ENCODE measurements around the gene PFN2.

DNA sequence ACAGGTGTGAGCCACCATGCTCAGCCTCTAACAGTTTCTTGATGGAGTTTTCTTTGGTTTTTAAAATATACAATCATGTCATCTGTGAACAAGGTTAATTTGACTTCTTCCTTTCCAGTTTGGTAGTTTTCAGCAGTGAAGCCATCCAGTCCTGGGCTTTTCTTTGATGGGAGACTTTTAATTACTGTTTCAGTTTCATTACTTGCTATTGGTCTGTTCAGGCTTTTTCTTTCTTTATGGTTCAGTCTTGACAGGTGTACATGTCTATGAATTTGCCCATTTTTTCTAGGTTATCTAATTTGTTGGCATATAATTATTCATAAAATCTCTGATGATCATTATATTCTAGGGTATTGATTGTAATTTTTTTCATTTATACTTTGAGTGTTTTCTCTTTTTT lies 36.8 kb downstream of the PFN2 start:
- TF ChIP-seq POLR2A (IDR thresholded peaks at IDR 0.05): no peak
- TF ChIP-seq, protein P1, sequence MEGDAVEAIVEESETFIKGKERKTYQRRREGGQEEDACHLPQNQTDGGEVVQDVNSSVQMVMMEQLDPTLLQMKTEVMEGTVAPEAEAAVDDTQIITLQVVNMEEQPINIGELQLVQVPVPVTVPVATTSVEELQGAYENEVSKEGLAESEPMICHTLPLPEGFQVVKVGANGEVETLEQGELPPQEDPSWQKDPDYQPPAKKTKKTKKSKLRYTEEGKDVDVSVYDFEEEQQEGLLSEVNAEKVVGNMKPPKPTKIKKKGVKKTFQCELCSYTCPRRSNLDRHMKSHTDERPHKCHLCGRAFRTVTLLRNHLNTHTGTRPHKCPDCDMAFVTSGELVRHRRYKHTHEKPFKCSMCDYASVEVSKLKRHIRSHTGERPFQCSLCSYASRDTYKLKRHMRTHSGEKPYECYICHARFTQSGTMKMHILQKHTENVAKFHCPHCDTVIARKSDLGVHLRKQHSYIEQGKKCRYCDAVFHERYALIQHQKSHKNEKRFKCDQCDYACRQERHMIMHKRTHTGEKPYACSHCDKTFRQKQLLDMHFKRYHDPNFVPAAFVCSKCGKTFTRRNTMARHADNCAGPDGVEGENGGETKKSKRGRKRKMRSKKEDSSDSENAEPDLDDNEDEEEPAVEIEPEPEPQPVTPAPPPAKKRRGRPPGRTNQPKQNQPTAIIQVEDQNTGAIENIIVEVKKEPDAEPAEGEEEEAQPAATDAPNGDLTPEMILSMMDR (IDR thresholded peaks at IDR 0.05 in 4 of 5, conservative IDR thresholded peaks at IDR 0.05 in 1 of 5): no peak

Measured in gastrocnemius medialis (tissue), 4 donors.